H9 (cell line): ENCODE measurements around the gene NTSR2. TPM values are rescaled to one million over a fixed set of nuclear protein-coding genes. Genes with fewer than 3 reads are reported as not detected.

ENCODE experiments used
- DNase-seq: peaks from one replicate; pipeline ENCODE4 v3.0.0-alpha.2; 2017
- H2AFZ ChIP-seq: one replicate; pipeline ENCODE4 v1.6.1; 2013; ENCODE audit warnings: mild to moderate bottlenecking, low read length, control low read depth, moderate library complexity
- H2AK5ac ChIP-seq: 2 replicates; pipeline ENCODE4 v1.6.1; 2013; ENCODE audit warnings: low read length, control low read depth, mixed read lengths; ENCODE audit not compliant: insufficient read length
- H2BK120ac ChIP-seq: one replicate; pipeline ENCODE4 v1.6.1; 2013; ENCODE audit warnings: low read depth, mild to moderate bottlenecking, low read length, control low read depth, inconsistent platforms; ENCODE audit not compliant: poor library complexity, severe bottlenecking
- H2BK12ac ChIP-seq: 2 replicates; pipeline ENCODE4 v1.6.1; 2013; ENCODE audit warnings: low read length, control low read depth, mixed read lengths, low read depth; ENCODE audit not compliant: insufficient read length
- H2BK15ac ChIP-seq: 2 replicates; pipeline ENCODE4 v1.6.1; 2013; ENCODE audit warnings: low read depth, low read length, control low read depth
- H2BK20ac ChIP-seq: one replicate; pipeline ENCODE4 v1.6.1; 2013; ENCODE audit warnings: low read depth, mild to moderate bottlenecking, low read length, control low read depth, inconsistent platforms; ENCODE audit not compliant: poor library complexity, severe bottlenecking
- H2BK5ac ChIP-seq: 2 replicates; pipeline ENCODE4 v1.6.1; 2013; ENCODE audit warnings: low read length, control low read depth, mixed read lengths; ENCODE audit not compliant: insufficient read length
- H3K14ac ChIP-seq: 2 replicates; pipeline ENCODE4 v1.6.1; 2013; ENCODE audit warnings: low read length, control low read depth; ENCODE audit not compliant: insufficient read depth
- H3K18ac ChIP-seq: 2 replicates; pipeline ENCODE4 v1.6.1; 2013; ENCODE audit warnings: low read depth, mild to moderate bottlenecking, mixed read lengths, low read length, control low read depth; ENCODE audit not compliant: insufficient read length
- H3K23ac ChIP-seq: 2 replicates; pipeline ENCODE4 v1.6.1; 2013; ENCODE audit warnings: low read length, control low read depth, mixed read lengths, low read depth; ENCODE audit not compliant: insufficient read length
- H3K23me2 ChIP-seq: 2 replicates; pipeline ENCODE4 v1.6.1; 2013; ENCODE audit warnings: low read depth, mild to moderate bottlenecking, mixed read lengths, low read length, control low read depth; ENCODE audit not compliant: insufficient read length, poor library complexity, severe bottlenecking
- H3K27ac ChIP-seq: 2 replicates; pipeline ENCODE4 v1.5.1; 2013; ENCODE audit warnings: low read length, control low read depth, mixed read lengths, low read depth; ENCODE audit not compliant: insufficient read length
- H3K27me3 ChIP-seq: 2 replicates; pipeline ENCODE4 v1.6.1; 2013; ENCODE audit warnings: low read length, control low read depth, inconsistent platforms; ENCODE audit not compliant: insufficient read depth
- H3K4ac ChIP-seq: 2 replicates; pipeline ENCODE4 v1.6.1; 2013; ENCODE audit warnings: low read depth, mild to moderate bottlenecking, control low read depth, inconsistent platforms, low read length, moderate library complexity
- H3K4me1 ChIP-seq: 2 replicates; pipeline ENCODE4 v1.6.1; 2013; ENCODE audit warnings: low read length, control low read depth, inconsistent platforms; ENCODE audit not compliant: insufficient read depth
- H3K4me2 ChIP-seq: 2 replicates; pipeline ENCODE4 v1.6.1; 2013; ENCODE audit warnings: low read length, control low read depth, mixed read lengths; ENCODE audit not compliant: insufficient read length, insufficient read depth
- H3K56ac ChIP-seq: 2 replicates; pipeline ENCODE4 v1.6.1; 2013; ENCODE audit warnings: low read depth, mild to moderate bottlenecking, mixed read lengths, low read length, control low read depth; ENCODE audit not compliant: insufficient read length
- H3K79me1 ChIP-seq: 2 replicates; pipeline ENCODE4 v1.6.1; 2013; ENCODE audit warnings: low read depth, mild to moderate bottlenecking, moderate library complexity, low read length, control low read depth, inconsistent platforms; ENCODE audit not compliant: insufficient read depth, poor library complexity, severe bottlenecking
- H3K79me2 ChIP-seq: 2 replicates; pipeline ENCODE4 v1.6.1; 2013; ENCODE audit warnings: low read length, control low read depth, inconsistent platforms; ENCODE audit not compliant: insufficient read depth
- H3K9ac ChIP-seq: 2 replicates; pipeline ENCODE4 v1.6.1; 2013; ENCODE audit warnings: low read length, control low read depth, mixed read lengths; ENCODE audit not compliant: insufficient read length; ENCODE audit errors: extremely low read depth
- H3K9me3 ChIP-seq: one replicate; pipeline ENCODE4 v1.6.1; 2013; ENCODE audit warnings: low read depth, low read length, inconsistent platforms; ENCODE audit not compliant: control insufficient read depth
- H3T11ph ChIP-seq: one replicate; pipeline ENCODE4 v1.6.1; 2013; ENCODE audit warnings: mild to moderate bottlenecking, low read length, control low read depth, inconsistent platforms
- H4K20me1 ChIP-seq: one replicate; pipeline ENCODE4 v1.6.1; 2013; ENCODE audit not compliant: control insufficient read depth, insufficient read length, insufficient read depth
- H4K5ac ChIP-seq: 2 replicates; pipeline ENCODE4 v1.6.1; 2013; ENCODE audit warnings: low read depth, mild to moderate bottlenecking, mixed read lengths, low read length, control low read depth; ENCODE audit not compliant: insufficient read length
- H4K8ac ChIP-seq: replicated peaks from 2 replicates; pipeline ENCODE4 v1.6.1; 2013; ENCODE audit warnings: low read length, control low read depth, mixed read lengths, low read depth; ENCODE audit not compliant: insufficient read length
- H4K91ac ChIP-seq: 2 replicates; pipeline ENCODE4 v1.6.1; 2013; ENCODE audit warnings: low read depth, mild to moderate bottlenecking, moderate library complexity, mixed read lengths, low read length, control low read depth; ENCODE audit not compliant: insufficient read length
- H3K27ac Mint-ChIP-seq, 3 experiments: 2 replicates in 2 of 3; 3 replicates in 1 of 3; pipeline ENCODE4 v1.8.0; 2020 to 2021; ENCODE audit warnings: mixed read lengths in 3 of 3, mild to moderate bottlenecking in 1 of 3, moderate library complexity in 1 of 3
- H3K27me3 Mint-ChIP-seq: 2 replicates; pipeline ENCODE4 v1.8.0; 2021; ENCODE audit warnings: low read depth, mild to moderate bottlenecking, moderate library complexity, mixed read lengths
- H3K36me3 Mint-ChIP-seq, 3 experiments: 2 replicates in 2 of 3; 3 replicates in 1 of 3; pipeline ENCODE4 v1.8.0; 2020 to 2021; ENCODE audit warnings: low read depth in 3 of 3, mixed read lengths in 3 of 3; ENCODE audit not compliant: insufficient read depth in 1 of 3
- H3K4me1 Mint-ChIP-seq, 2 experiments: 2 replicates each; pipeline ENCODE4 v1.8.0; 2020; ENCODE audit warnings: mixed read lengths in 2 of 2
- H3K4me3 Mint-ChIP-seq, 2 experiments: 2 replicates in 1 of 2; 3 replicates in 1 of 2; pipeline ENCODE4 v1.8.0; 2020 to 2021; ENCODE audit warnings: mild to moderate bottlenecking in 2 of 2, mixed read lengths in 2 of 2, moderate library complexity in 1 of 2
- H3K9me3 Mint-ChIP-seq, 2 experiments: 2 replicates in 1 of 2; 3 replicates in 1 of 2; pipeline ENCODE4 v1.8.0; 2020; ENCODE audit warnings: mild to moderate bottlenecking in 2 of 2, mixed read lengths in 2 of 2, moderate library complexity in 1 of 2
- WGBS: extraction: QIAGEN DNeasy Blood & Tissue Kit; methylation state at CpG from one replicate; pipeline ENCODE4 v1.1.7; 2013; ENCODE audit warnings: missing lambda C conversion rate, low lambda C conversion rate, mixed read lengths; ENCODE audit not compliant: insufficient read length; ENCODE audit errors: extremely low coverage; 5-methylcytosine and 5-hydroxymethylcytosine counted together
- total RNA-seq: library from RNA; stranded (reverse); gene quantifications from 2 replicates; pipeline ENCODE4 v1.2.1, GENCODE V29; 2021
- TF ChIP-seq, protein P1 (sequence below): fragments of 200-600 bp; sonication (generic); conservative IDR thresholded peaks from 3 replicates; pipeline ENCODE4 v1.8.0; 2021; ENCODE audit warnings: antibody characterized with exemption, mild to moderate bottlenecking

The NTSR2 gene
- total RNA-seq, 1 experiment from 2014 or later = not detected

DNA sequence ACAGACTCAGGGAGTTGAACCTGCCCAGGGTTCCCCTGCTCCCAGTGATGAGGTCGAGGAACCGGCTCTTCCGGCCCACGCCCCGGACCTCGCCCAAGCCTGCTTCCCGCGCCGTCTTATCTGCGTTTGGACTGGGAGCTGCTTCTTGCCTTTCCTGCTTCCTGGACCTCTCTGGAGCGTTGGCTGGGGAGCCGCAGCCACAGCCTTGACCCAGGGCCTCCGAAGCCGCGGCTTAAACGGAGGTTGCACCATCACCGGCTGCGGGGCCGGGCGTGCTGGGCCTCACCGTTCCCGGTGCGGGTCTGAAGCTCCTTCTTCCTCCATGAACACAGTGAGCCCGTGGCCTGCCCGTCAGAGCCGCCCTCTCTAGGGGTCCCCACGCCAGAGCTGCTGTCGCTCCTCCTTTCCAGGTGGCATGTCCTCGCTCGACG is 13.3 kb downstream of the NTSR2 start:
- Histone ChIP-seq H3K27ac (no peak overlapping the region), H4K5ac (no peak overlapping the region), H3K4me1 (no peaks in the 10 kb centered on the region), H3K9me3 (no peaks in the 10 kb centered on the region), H3K18ac (no peak overlapping the region), H4K91ac (no peak overlapping the region), H3K79me1 (no peaks in the 10 kb centered on the region), H2AK5ac (no peak overlapping the region), H3T11ph (no peak overlapping the region), H2BK12ac (no peak overlapping the region), H2BK120ac (no peak overlapping the region), H3K27me3 (no peaks in the 10 kb centered on the region), H3K23ac (no peak overlapping the region), H2AFZ (no peak overlapping the region), H3K79me2 (no peaks in the 10 kb centered on the region), H4K20me1 (no peaks in the 10 kb centered on the region), H3K9ac (no peak overlapping the region), H2BK15ac (no peak overlapping the region), H3K23me2 (no peaks in the 10 kb centered on the region), H3K4ac (no peak overlapping the region), H3K14ac (no peak overlapping the region), H2BK20ac (no peak overlapping the region), H3K56ac (no peak overlapping the region), H3K4me2 (no peak overlapping the region), H2BK5ac (no peak overlapping the region), H4K8ac (no peak overlapping the region)
- Mint-ChIP-seq H3K27ac (peak overlapping the region in 1 of 3 experiments; percentile 15; a peak in 1 of 7 replicates), H3K36me3 (no peaks in the 10 kb centered on the region), H3K4me1 (no peaks in the 10 kb centered on the region), H3K27me3 (peaks cover 19% of the 10 kb centered on the region), H3K9me3 (no peaks in the 10 kb centered on the region), H3K4me3 (no peak overlapping the region; a peak in 2 of 5 replicates)
- DNase-seq = no peak
- WGBS = no CpG with 5 or more reads among the region's 31 CpGs
- TF ChIP-seq, protein P1, sequence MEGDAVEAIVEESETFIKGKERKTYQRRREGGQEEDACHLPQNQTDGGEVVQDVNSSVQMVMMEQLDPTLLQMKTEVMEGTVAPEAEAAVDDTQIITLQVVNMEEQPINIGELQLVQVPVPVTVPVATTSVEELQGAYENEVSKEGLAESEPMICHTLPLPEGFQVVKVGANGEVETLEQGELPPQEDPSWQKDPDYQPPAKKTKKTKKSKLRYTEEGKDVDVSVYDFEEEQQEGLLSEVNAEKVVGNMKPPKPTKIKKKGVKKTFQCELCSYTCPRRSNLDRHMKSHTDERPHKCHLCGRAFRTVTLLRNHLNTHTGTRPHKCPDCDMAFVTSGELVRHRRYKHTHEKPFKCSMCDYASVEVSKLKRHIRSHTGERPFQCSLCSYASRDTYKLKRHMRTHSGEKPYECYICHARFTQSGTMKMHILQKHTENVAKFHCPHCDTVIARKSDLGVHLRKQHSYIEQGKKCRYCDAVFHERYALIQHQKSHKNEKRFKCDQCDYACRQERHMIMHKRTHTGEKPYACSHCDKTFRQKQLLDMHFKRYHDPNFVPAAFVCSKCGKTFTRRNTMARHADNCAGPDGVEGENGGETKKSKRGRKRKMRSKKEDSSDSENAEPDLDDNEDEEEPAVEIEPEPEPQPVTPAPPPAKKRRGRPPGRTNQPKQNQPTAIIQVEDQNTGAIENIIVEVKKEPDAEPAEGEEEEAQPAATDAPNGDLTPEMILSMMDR = no peak
